Measurements from ENCODE around the gene CTNNBIP1.

The CTNNBIP1 gene

GRCh38 chr1:9866836-9867235 is 43.2 kb downstream of the CTNNBIP1 start:
- FAIRE-seq (no peak), DNase-seq (ENCODE audit: insufficient read length, low spot score) (no peak)
- TF ChIP-seq POLR2A (IDR thresholded peaks at IDR 0.05; ENCODE audit: low read depth, low read length) = no peak

GRCh38 chr1:9865724-9866123 is 44.3 kb downstream of the CTNNBIP1 start:
- FAIRE-seq = no peak

GRCh38 chr1:9863371-9863770 is 46.7 kb downstream of the CTNNBIP1 start:
- TF ChIP-seq POLR2A (IDR thresholded peaks at IDR 0.05; ENCODE audit: low read depth, low read length) = no peak
- FAIRE-seq (no peak), DNase-seq (ENCODE audit: insufficient read length, low spot score) (no peak)

More at GRCh38 chr1:9865724-9866123, 44.3 kb downstream of the CTNNBIP1 start:
- TF ChIP-seq POLR2A (IDR thresholded peaks at IDR 0.05; ENCODE audit: low read depth, low read length) = no peak
- DNase-seq (ENCODE audit: insufficient read length, low spot score) = no peak

- no peak for DNase-seq (ENCODE audit: insufficient read length, low spot score)
- FAIRE-seq = no peak
- no peak for TF ChIP-seq POLR2A (IDR thresholded peaks at IDR 0.05; ENCODE audit: low read depth, low read length)
These were observed 48.7 kb downstream of the CTNNBIP1 start for GRCh38 chr1:9861360-9861759.

- DNase-seq (ENCODE audit: insufficient read length, low spot score) (no peak), FAIRE-seq (no peak)
- no peak for TF ChIP-seq POLR2A (IDR thresholded peaks at IDR 0.05; ENCODE audit: low read depth, low read length)
These were observed 49.2 kb downstream of the CTNNBIP1 start for GRCh38 chr1:9860887-9861286.

- no peak for TF ChIP-seq POLR2A (IDR thresholded peaks at IDR 0.05; ENCODE audit: low read depth, low read length)
- FAIRE-seq (no peak), DNase-seq (ENCODE audit: insufficient read length, low spot score) (no peak)
These were observed 50.6 kb downstream of the CTNNBIP1 start for GRCh38 chr1:9859281-9860014.

GRCh38 chr1:9858293-9859035 is 51.6 kb downstream of the CTNNBIP1 start:
- TF ChIP-seq POLR2A (IDR thresholded peaks at IDR 0.05; ENCODE audit: low read depth, low read length) = no peak
- no peak for FAIRE-seq

GRCh38 chr1:9855186-9855585 is 54.9 kb downstream of the CTNNBIP1 start:
- TF ChIP-seq POLR2A (IDR thresholded peaks at IDR 0.05; ENCODE audit: low read depth, low read length) = no peak
- DNase-seq (ENCODE audit: insufficient read length, low spot score) (no peak), FAIRE-seq (no peak)

More at GRCh38 chr1:9858293-9859035, 51.6 kb downstream of the CTNNBIP1 start:
- no peak for DNase-seq (ENCODE audit: insufficient read length, low spot score)

GRCh38 chr1:9853249-9853595 is 56.8 kb downstream of the CTNNBIP1 start:
- no peak for DNase-seq (ENCODE audit: insufficient read length, low spot score)
- FAIRE-seq = no peak
- no peak for TF ChIP-seq POLR2A (IDR thresholded peaks at IDR 0.05; ENCODE audit: low read depth, low read length)

- TF ChIP-seq POLR2A (IDR thresholded peaks at IDR 0.05; ENCODE audit: low read depth, low read length) = no peak
- DNase-seq (ENCODE audit: insufficient read length, low spot score) = no peak
- FAIRE-seq = no peak
These were observed 57.4 kb downstream of the CTNNBIP1 start for GRCh38 chr1:9852410-9853248.

- FAIRE-seq = no peak
- no peak for TF ChIP-seq POLR2A (IDR thresholded peaks at IDR 0.05; ENCODE audit: low read depth, low read length)
- DNase-seq (ENCODE audit: insufficient read length, low spot score) = no peak
These were observed 58.1 kb downstream of the CTNNBIP1 start for GRCh38 chr1:9852004-9852403.

- FAIRE-seq (no peak), DNase-seq (ENCODE audit: insufficient read length, low spot score) (no peak)
- no peak for TF ChIP-seq POLR2A (IDR thresholded peaks at IDR 0.05; ENCODE audit: low read depth, low read length)
These were observed 59.5 kb downstream of the CTNNBIP1 start for GRCh38 chr1:9850442-9851162.

- no peak for FAIRE-seq
- no peak for DNase-seq (ENCODE audit: insufficient read length, low spot score)
- no peak for TF ChIP-seq POLR2A (IDR thresholded peaks at IDR 0.05; ENCODE audit: low read depth, low read length)
These were observed 60.2 kb downstream of the CTNNBIP1 start for GRCh38 chr1:9849691-9850441.

Data from H54 (cell line).